OCI-LY1 (cell line): ENCODE results near the gene MICU1.

Source experiments
- H2AFZ ChIP-seq: fragments of 200-600 bp; sonication (generic), shearing (Covaris generic); 2 replicates; pipeline ENCODE4 v1.6.0; 2014; ENCODE audit warnings: antibody characterized with exemption, mild to moderate bottlenecking, low read length
- H3F3A ChIP-seq: fragments of 200-600 bp; sonication (generic), shearing (Covaris generic); 2 replicates; pipeline ENCODE4 v1.6.0; 2014; ENCODE audit warnings: mild to moderate bottlenecking, antibody characterized with exemption, low read length, moderate library complexity; ENCODE audit not compliant: insufficient read depth
- H3K27ac ChIP-seq: fragments of 200-600 bp; sonication (generic); 2 replicates; pipeline ENCODE4 v1.5.1; 2014; ENCODE audit warnings: low read length, mixed run types, mild to moderate bottlenecking, low read depth; ENCODE audit not compliant: poor library complexity, severe bottlenecking
- H3K27me3 ChIP-seq: fragments of 200-600 bp; sonication (generic); 2 replicates; pipeline ENCODE4 v1.6.0; 2014; ENCODE audit warnings: antibody characterized with exemption, mild to moderate bottlenecking, low read length, moderate library complexity; ENCODE audit not compliant: insufficient read depth
- H3K36me3 ChIP-seq: fragments of 200-600 bp; sonication (generic); 2 replicates; pipeline ENCODE4 v1.6.1; 2014; ENCODE audit warnings: mild to moderate bottlenecking, antibody characterized with exemption, low read length, moderate library complexity, mixed read lengths; ENCODE audit not compliant: insufficient read depth
- H3K4me1 ChIP-seq: fragments of 200-600 bp; sonication (generic); 2 replicates; pipeline ENCODE4 v1.5.1; 2014; ENCODE audit warnings: mild to moderate bottlenecking, low read length, moderate library complexity; ENCODE audit not compliant: insufficient read depth, severe bottlenecking
- H3K4me2 ChIP-seq: fragments of 200-600 bp; sonication (generic), shearing (Covaris generic); 2 replicates; pipeline ENCODE4 v1.6.1; 2014; ENCODE audit warnings: low read length
- H3K4me3 ChIP-seq: fragments of 200-600 bp; sonication (generic); 2 replicates; pipeline ENCODE4 v1.5.1; 2014; ENCODE audit warnings: low read length, low read depth, mild to moderate bottlenecking, mixed read lengths; ENCODE audit not compliant: poor library complexity, severe bottlenecking
- H3K79me2 ChIP-seq: fragments of 200-600 bp; shearing (Covaris generic); 2 replicates; pipeline ENCODE4 v1.6.1; 2016; ENCODE audit warnings: mixed run types, low read length, mixed read lengths; ENCODE audit not compliant: insufficient read depth
- H3K9ac ChIP-seq: fragments of 200-600 bp; sonication (generic), shearing (Covaris generic); 2 replicates; pipeline ENCODE4 v1.6.1; 2014; ENCODE audit warnings: mild to moderate bottlenecking, low read length, mixed read lengths
- H3K9me2 ChIP-seq: fragments of 200-600 bp; sonication (generic), shearing (Covaris generic); 2 replicates; pipeline ENCODE4 v1.6.1; 2014; ENCODE audit warnings: low read depth, mild to moderate bottlenecking, low read length, mixed read lengths
- H3K9me3 ChIP-seq: fragments of 200-600 bp; shearing (Covaris generic); 2 replicates; pipeline ENCODE4 v1.6.1; 2014; ENCODE audit warnings: low read length, mixed read lengths
- H4K20me1 ChIP-seq: fragments of 200-600 bp; sonication (generic), shearing (Covaris generic); 2 replicates; pipeline ENCODE4 v1.6.0; 2016; ENCODE audit warnings: mild to moderate bottlenecking, low read length; ENCODE audit not compliant: insufficient read depth
- CTCF ChIP-seq: fragments of 200-600 bp; sonication (generic), shearing (Covaris generic); IDR thresholded peaks from 2 replicates; pipeline ENCODE4 v1.5.1; 2017; ENCODE audit warnings: mild to moderate bottlenecking, antibody characterized with exemption, low read length, moderate library complexity, mixed read lengths
- EZH2 ChIP-seq: fragments of 200-600 bp; sonication (generic), shearing (Covaris generic); IDR thresholded peaks from 2 replicates; pipeline ENCODE4 v1.8.0; 2017; ENCODE audit warnings: borderline replicate concordance, mixed run types, mild to moderate bottlenecking, antibody characterized with exemption, low read length, moderate library complexity, mixed read lengths

Gene MICU1

DNA sequence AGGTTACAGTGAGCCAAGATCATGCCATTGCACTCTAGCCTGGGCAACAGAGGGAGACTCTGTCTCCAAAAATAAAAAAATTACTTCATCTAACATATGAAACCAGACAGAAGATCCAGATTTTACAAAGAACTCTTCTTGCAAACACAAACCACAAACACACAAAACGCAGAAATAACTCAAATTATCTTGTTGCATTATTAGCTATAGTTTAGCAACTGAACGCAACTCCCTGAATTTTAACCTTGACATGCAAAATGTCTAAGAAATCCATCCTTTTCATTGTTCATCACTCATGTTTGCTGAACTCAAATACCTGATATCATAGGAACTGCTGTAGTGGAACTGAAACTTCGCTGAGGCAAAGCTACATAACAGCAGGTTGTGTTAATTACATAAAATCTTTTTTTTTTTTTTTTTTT, 64.1 kb downstream of the MICU1 start:
- TF ChIP-seq CTCF, result no peak
- TF ChIP-seq EZH2, result no peak
- Histone ChIP-seq H3K79me2 (no peaks in the 10 kb centered on the region), H3F3A (no peaks in the 10 kb centered on the region), H3K9ac (no peak overlapping the region), H3K4me3 (no peak overlapping the region), H3K4me2 (no peak overlapping the region), H3K27me3 (no peaks in the 10 kb centered on the region), H3K9me2 (no peaks in the 10 kb centered on the region), H3K9me3 (no peaks in the 10 kb centered on the region), H3K27ac (no peak overlapping the region), H3K4me1 (no peaks in the 10 kb centered on the region), H3K36me3 (peaks cover 23% of the 10 kb centered on the region), H4K20me1 (no peaks in the 10 kb centered on the region), H2AFZ (no peak overlapping the region)

DNA sequence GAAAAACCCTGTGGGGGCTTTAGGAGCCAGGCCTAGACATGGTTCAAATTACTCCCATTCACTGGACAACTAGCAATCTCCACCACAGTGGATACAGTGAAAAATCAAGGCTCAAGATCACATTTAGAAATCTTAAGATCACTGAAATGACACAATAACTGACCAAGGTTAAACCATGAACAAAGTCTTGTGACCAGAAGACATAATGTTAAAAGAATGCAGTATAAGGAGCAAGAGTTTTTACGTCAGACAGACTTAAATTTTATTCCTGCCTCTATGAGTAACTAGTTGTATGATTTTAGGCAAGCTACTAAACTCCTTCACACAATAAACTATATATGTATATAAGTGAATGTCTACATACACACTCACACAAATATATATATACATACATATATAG, 68.5 kb downstream of the MICU1 start:
- H3K27ac ChIP-seq, result no peak overlapping the region
- no peak overlapping the region for H2AFZ ChIP-seq
- H3K9ac ChIP-seq, result no peak overlapping the region
- no peaks in the 10 kb centered on the region for H4K20me1 ChIP-seq
- no peaks in the 10 kb centered on the region for H3K27me3 ChIP-seq
- no peaks in the 10 kb centered on the region for H3K79me2 ChIP-seq
- peaks cover 21% of the 10 kb centered on the region for H3K36me3 ChIP-seq
- no peaks in the 10 kb centered on the region for H3K9me3 ChIP-seq
- no peak overlapping the region for H3K4me3 ChIP-seq
- TF ChIP-seq EZH2 (no peak), CTCF (no peak)
- H3F3A ChIP-seq, result no peaks in the 10 kb centered on the region
- no peaks in the 10 kb centered on the region for H3K4me1 ChIP-seq
- no peak overlapping the region for H3K4me2 ChIP-seq
- no peaks in the 10 kb centered on the region for H3K9me2 ChIP-seq

GRCh38 chr10:72552857-72553256, 73.0 kb downstream of the MICU1 start:
- Histone ChIP-seq H3K36me3 (peaks cover 19% of the 10 kb centered on the region), H3K27ac (no peak overlapping the region)

More at GRCh38 chr10:72552857-72553256, 73.0 kb downstream of the MICU1 start:
- Histone ChIP-seq H3K9ac (no peak overlapping the region), H3K4me1 (no peaks in the 10 kb centered on the region), H2AFZ (no peak overlapping the region), H3K27me3 (no peaks in the 10 kb centered on the region), H3K4me3 (no peak overlapping the region), H4K20me1 (no peaks in the 10 kb centered on the region), H3K4me2 (no peak overlapping the region), H3K9me2 (no peaks in the 10 kb centered on the region), H3K79me2 (no peaks in the 10 kb centered on the region), H3F3A (no peaks in the 10 kb centered on the region), H3K9me3 (no peaks in the 10 kb centered on the region)
- TF ChIP-seq CTCF, result no peak
